Endothelial cell (in vitro differentiated cells): Measurements from ENCODE around the gene DPT. TPM values are rescaled to one million over a fixed set of nuclear protein-coding genes. Genes with fewer than 3 reads are reported as not detected.

Source experiments
- DNase-seq: peaks from one replicate; pipeline ENCODE4 v3.0.0; 2021; ENCODE audit warnings: low spot score
- H3K27ac Mint-ChIP-seq: one replicate; pipeline ENCODE4 v1.8.0; 2021; ENCODE audit warnings: mixed read lengths, inconsistent platforms; ENCODE audit not compliant: unreplicated experiment
- H3K27me3 Mint-ChIP-seq: one replicate; pipeline ENCODE4 v1.8.0; 2021; ENCODE audit warnings: mild to moderate bottlenecking, moderate library complexity, mixed read lengths, inconsistent platforms; ENCODE audit not compliant: unreplicated experiment
- H3K36me3 Mint-ChIP-seq: one replicate; pipeline ENCODE4 v1.8.0; 2021; ENCODE audit warnings: mild to moderate bottlenecking, low read depth, mixed read lengths, inconsistent platforms; ENCODE audit not compliant: unreplicated experiment
- H3K4me1 Mint-ChIP-seq: one replicate; pipeline ENCODE4 v1.8.0; 2021; ENCODE audit warnings: mild to moderate bottlenecking, mixed read lengths, inconsistent platforms; ENCODE audit not compliant: unreplicated experiment
- H3K4me3 Mint-ChIP-seq: one replicate; pipeline ENCODE4 v1.8.0; 2021; ENCODE audit warnings: mild to moderate bottlenecking, mixed read lengths, inconsistent platforms; ENCODE audit not compliant: unreplicated experiment
- H3K9me3 Mint-ChIP-seq: one replicate; pipeline ENCODE4 v1.8.0; 2021; ENCODE audit warnings: mixed read lengths, inconsistent platforms; ENCODE audit not compliant: unreplicated experiment
- CTCF ChIP-seq: fragments of 200-600 bp; sonication (generic); IDR thresholded peaks from one replicate; pipeline ENCODE4 v1.5.0; 2021; ENCODE audit warnings: antibody characterized with exemption; ENCODE audit not compliant: unreplicated experiment
- total RNA-seq: library from RNA; stranded (reverse); fragmentation: NEBNext Ultra II Directional; extraction: Animal tissue kit (Norgen Biotek cat#: 25700); gene quantifications from one replicate; pipeline ENCODE4 v1.2.1, GENCODE V29; 2021; ENCODE audit not compliant: unreplicated experiment

The DPT gene
- total RNA-seq, 1 donor from 2014 or later: not detected

- no peak for DNase-seq
- no peak for TF ChIP-seq CTCF
- no peak overlapping the region for H3K27ac Mint-ChIP-seq
- peaks cover 2% of the 10 kb centered on the region for H3K27me3 Mint-ChIP-seq
- no peaks in the 10 kb centered on the region for H3K36me3 Mint-ChIP-seq
- no peaks in the 10 kb centered on the region for H3K4me1 Mint-ChIP-seq
- no peaks in the 10 kb centered on the region for H3K9me3 Mint-ChIP-seq
- no peak overlapping the region for H3K4me3 Mint-ChIP-seq
Measured at GRCh38 chr1:168671782-168672181, 57.2 kb downstream of the DPT start.

- no peak overlapping the region for H3K4me3 Mint-ChIP-seq
- peaks cover 2% of the 10 kb centered on the region for H3K27me3 Mint-ChIP-seq
- H3K36me3 Mint-ChIP-seq: no peaks in the 10 kb centered on the region
- TF ChIP-seq CTCF: no peak
- H3K4me1 Mint-ChIP-seq: no peaks in the 10 kb centered on the region
- DNase-seq: no peak
- H3K9me3 Mint-ChIP-seq: no peaks in the 10 kb centered on the region
- H3K27ac Mint-ChIP-seq: no peak overlapping the region
Measured at GRCh38 chr1:168665975-168666374, 63.0 kb downstream of the DPT start.

GRCh38 chr1:168664069-168664834, 64.8 kb downstream of the DPT start:
- Mint-ChIP-seq H3K36me3 (no peaks in the 10 kb centered on the region), H3K4me3 (no peak overlapping the region), H3K4me1 (no peaks in the 10 kb centered on the region), H3K27me3 (peaks cover 2% of the 10 kb centered on the region), H3K9me3 (no peaks in the 10 kb centered on the region), H3K27ac (no peak overlapping the region)
- no peak for TF ChIP-seq CTCF
- DNase-seq: no peak

GRCh38 chr1:168656485-168656884, 72.5 kb downstream of the DPT start:
- TF ChIP-seq CTCF: no peak
- no peaks in the 10 kb centered on the region for H3K9me3 Mint-ChIP-seq
- no peaks in the 10 kb centered on the region for H3K4me1 Mint-ChIP-seq
- H3K27ac Mint-ChIP-seq: no peak overlapping the region
- H3K4me3 Mint-ChIP-seq: no peak overlapping the region
- no peaks in the 10 kb centered on the region for H3K36me3 Mint-ChIP-seq
- no peak for DNase-seq
- no peaks in the 10 kb centered on the region for H3K27me3 Mint-ChIP-seq

- H3K27me3 Mint-ChIP-seq: no peaks in the 10 kb centered on the region
- no peak for TF ChIP-seq CTCF
- no peak for DNase-seq
- no peaks in the 10 kb centered on the region for H3K4me1 Mint-ChIP-seq
- no peaks in the 10 kb centered on the region for H3K9me3 Mint-ChIP-seq
- no peak overlapping the region for H3K4me3 Mint-ChIP-seq
- no peak overlapping the region for H3K27ac Mint-ChIP-seq
- no peaks in the 10 kb centered on the region for H3K36me3 Mint-ChIP-seq
Measured at GRCh38 chr1:168654198-168654915, 74.6 kb downstream of the DPT start.
